GM21381 (cell line): ENCODE measurements around the gene CHMP5.
"Not testable (repeated sequence)": the region's sequence is repeated elsewhere in the genome, so short reads cannot be mapped to it uniquely, and the experiment has no call there.

Source experiments
- ATAC-seq: cut with Tn5 transposase; IDR thresholded peaks from one replicate; pipeline ENCODE4 v1.9.1; 2021; ENCODE audit warnings: mild to moderate bottlenecking, moderate library complexity; ENCODE audit not compliant: unreplicated experiment

Gene CHMP5

GRCh38 chr9:33310748-33311147 lies 45.9 kb downstream of the CHMP5 start:
- ATAC-seq = no peak

- ATAC-seq = no peak
These were observed 47.1 kb downstream of the CHMP5 start for GRCh38 chr9:33311953-33312352.

- no peak for ATAC-seq
These were observed 50.5 kb downstream of the CHMP5 start for GRCh38 chr9:33315371-33315770.

- ATAC-seq = not testable (repeated sequence)
These were observed 52.3 kb downstream of the CHMP5 start for GRCh38 chr9:33317136-33317535.

- ATAC-seq = no peak
These were observed 53.4 kb downstream of the CHMP5 start for GRCh38 chr9:33318225-33318624.

GRCh38 chr9:33318781-33319180 lies 53.9 kb downstream of the CHMP5 start:
- no peak for ATAC-seq

- no peak for ATAC-seq
These were observed 55.4 kb downstream of the CHMP5 start for GRCh38 chr9:33320230-33320567.

GRCh38 chr9:33320568-33321261 lies 55.9 kb downstream of the CHMP5 start:
- no peak for ATAC-seq

- ATAC-seq = no peak
These were observed 64.3 kb downstream of the CHMP5 start for GRCh38 chr9:33329117-33329563.

GRCh38 chr9:33329979-33330378 lies 65.1 kb downstream of the CHMP5 start:
- no peak for ATAC-seq

GRCh38 chr9:33331377-33331891 lies 66.6 kb downstream of the CHMP5 start:
- ATAC-seq = no peak
